HG03521 (cell line): ENCODE data around the gene RALA.
A peak's percentile ranks its signal among the peaks of the same experiment; 100 is the strongest.

Experiments used
- ATAC-seq: cut with Tn5 transposase; IDR thresholded peaks from one replicate; pipeline ENCODE4 v1.9.1; 2021; ENCODE audit warnings: mild to moderate bottlenecking, moderate library complexity; ENCODE audit not compliant: unreplicated experiment

The RALA gene, protein sequence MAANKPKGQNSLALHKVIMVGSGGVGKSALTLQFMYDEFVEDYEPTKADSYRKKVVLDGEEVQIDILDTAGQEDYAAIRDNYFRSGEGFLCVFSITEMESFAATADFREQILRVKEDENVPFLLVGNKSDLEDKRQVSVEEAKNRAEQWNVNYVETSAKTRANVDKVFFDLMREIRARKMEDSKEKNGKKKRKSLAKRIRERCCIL

DNA sequence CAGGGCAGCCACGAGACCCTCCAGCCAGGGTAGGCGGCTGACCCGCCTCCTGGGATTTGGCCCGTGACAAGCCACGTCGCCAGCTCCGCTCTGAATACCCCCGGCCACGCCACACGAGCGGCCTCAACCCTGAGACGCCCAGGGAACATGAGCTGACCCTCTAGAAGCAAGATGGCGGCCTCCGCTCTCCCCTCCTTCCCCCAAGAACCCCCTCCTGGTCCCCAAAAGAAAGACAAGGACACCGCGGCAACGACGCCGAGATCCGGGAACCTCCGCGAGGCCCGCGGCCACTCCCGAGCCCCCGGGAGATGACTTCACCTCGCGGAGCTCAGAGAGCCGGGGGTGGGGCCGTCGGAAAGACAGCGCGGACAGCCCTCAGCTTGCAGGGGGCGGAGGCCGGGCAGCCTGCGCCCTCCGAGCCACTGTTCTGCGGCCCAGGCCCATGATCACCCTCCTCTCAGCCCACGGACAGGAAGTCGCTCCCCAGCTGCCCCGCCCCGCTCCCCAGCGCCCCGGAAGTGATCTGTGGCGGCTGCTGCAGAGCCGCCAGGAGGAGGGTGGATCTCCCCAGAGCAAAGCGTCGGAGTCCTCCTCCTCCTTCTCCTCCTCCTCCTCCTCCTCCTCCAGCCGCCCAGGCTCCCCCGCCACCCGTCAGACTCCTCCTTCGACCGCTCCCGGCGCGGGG, at the start of gene RALA:
Gene RALA, plus strand, starts transcription at position 526 of the 685 bp plus-strand sequence. CDS start 63,096 bp downstream, outside the sequence.
- peak; percentile 95 for ATAC-seq

DNA sequence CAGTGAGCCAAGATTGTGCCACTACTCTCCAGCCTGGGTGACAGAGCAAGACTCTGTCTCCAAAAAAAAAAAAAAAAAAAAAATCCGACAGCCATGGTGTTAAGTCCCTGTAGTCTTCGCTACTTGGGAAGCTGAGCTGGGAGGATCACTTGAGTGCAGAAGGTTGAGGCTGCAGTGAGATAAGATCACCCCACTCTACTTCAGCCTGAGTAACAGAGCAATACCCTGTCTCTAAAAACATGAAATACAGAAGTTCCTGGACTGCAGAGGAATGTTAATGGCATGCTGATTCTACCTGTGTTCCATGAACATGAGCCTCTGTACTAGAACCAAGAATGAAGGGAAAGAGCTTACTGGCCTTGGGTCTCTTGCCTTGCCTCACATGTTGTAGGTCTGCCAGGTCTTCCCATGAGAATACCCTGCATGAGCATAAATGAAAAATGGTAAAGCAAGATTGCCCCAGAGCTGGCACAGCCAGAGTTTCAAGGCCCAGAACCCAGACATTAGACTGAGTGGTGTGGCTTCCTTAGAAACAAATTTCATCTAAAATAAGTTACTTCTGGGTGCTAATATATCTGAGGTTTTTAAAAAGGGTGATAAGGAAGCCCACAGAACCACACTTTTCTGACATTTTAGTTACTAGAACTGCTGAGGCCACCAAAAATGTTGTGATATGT, 48.6 kb upstream of the RALA start:
- ATAC-seq, result no peak

DNA sequence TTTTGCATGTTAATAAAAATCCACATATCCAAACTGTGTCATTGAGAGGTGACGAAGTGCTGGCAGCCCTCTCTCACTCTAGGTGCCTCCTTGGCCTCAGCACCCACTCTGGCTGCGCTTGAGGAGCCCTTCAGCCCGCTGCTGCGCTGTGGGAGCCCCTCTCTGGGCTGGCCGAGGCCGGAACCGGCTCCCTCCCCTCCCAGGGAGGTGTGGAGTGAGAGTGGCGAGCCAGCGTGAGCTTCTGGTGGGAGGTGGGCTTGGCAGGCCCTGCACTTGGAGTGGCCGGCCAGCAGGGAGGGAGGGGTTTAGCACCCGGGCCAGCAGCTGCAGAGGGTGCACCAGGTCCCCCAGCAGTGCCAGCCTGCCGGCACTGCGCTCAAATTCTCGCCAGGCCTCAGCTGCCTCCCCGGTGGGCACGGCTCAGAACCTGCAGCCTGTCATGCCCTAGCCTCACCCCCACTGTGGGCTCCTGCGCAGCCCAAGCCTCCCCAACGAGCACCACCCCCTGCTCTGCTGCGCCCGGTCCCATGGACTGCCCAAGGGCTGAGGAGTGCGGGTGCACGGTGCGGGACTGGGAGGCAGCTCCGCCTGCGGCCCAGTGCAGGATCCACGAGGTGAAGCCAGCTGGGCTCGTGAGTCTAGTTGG, 46.0 kb upstream of the RALA start:
- ATAC-seq, result no peak

DNA sequence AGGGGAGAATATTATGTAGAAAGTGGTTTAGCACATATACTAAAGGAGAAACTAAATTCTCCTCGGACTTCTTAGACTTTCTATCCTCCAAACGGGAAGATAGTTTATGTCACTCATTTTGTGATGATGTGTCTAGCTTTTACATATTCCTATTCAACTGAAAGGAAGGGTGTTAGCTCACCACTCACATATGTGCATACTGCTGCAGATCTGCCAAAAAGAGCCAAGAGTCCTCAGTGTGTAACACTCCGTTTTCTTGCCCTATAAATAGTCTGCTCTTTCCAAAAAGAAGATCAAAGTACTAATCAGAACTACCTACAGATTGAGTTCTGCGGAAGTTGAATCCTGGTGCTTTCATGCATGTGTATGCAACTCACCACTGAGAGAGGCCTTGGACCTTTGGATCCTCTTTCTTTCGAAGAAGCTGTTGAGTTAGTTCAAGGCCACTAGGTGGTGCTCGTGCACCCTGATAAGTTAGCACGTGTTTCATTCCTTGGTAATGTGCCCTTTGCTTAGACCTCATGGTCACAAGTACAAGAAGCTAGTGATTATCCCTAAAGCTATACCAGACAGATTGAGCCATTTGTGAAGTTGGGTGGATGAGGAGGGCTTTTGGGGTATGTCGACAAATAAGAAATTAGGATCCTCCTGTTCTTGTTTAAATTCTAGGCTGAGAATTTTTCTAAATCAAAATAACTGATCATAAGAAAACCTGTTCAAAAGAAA, 43.1 kb upstream of the RALA start:
- ATAC-seq, result peak; percentile 88

DNA sequence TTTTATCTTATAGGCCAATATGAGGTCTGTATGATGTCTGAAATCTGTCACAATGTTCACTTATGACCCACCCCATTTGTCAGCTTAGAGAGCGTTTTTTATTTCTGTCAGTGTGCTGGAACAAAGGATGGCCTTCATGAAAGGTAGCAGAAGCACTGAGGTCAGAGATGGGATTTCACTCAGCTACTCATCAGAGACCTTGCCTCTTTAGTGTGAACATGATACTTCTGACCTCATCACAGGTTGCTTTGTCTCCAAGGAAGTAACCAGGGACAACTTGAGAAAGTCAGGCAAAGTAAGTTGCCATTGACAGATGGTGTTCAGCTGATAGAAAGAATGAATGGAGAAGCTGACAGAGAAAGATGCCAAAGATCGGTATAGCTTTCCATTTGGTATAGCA, 40.8 kb upstream of the RALA start:
- ATAC-seq, result no peak

DNA sequence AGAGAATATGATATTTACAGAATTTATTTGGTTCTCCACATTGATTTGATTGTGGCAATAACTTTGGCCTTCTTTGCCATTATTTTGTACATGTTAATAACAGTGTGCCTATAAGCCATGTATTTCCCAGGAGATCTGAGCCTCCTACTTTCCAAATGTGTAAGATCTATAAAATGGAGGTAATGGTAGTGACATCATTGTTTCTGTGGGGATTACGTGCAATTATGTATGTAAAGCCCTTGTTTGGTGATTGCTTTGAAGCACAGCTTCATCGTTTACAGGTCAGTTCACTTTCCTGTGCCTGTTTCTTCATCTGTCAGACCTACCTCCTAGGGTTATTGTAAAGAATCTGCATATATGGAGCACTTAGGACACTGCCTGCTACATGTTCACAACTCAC, 39.8 kb upstream of the RALA start:
- ATAC-seq, result no peak

DNA sequence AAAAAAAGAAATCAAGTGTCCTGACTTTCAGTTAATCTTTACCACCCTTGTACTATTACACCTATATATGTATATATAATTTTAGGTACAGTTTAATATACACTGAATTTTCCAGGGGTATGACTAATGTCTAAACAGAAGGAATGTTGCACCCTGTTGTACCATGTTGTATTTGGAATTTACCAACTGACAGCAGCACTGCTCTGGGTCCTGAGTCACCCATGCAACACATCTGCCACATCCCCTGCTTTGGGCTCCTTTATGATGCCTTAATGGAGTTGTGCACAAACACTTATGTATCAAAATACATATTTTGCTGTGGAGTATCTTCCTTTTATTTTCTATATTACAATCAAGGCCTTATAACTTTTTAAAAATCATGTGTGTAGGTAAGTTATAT, 36.0 kb upstream of the RALA start:
- ATAC-seq, result no peak

DNA sequence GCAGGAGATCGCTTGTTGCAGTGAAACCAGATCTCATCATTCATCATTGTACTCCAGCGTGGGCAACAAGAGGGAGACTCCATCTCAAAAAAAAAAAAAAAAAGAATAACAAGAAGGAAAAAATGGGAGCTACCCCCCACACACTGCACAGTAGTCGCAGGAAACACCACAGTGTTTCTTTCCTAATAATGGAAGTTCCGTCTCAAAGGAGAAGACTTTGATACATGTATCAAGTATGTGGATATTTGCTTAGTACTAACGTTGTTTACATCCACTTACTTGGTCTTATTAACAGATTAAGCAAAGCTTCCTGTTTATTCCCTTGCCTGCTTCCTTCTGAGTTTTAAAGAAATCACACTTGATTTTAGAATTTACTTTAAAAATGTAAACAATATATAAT, 35.0 kb upstream of the RALA start:
- no peak for ATAC-seq

DNA sequence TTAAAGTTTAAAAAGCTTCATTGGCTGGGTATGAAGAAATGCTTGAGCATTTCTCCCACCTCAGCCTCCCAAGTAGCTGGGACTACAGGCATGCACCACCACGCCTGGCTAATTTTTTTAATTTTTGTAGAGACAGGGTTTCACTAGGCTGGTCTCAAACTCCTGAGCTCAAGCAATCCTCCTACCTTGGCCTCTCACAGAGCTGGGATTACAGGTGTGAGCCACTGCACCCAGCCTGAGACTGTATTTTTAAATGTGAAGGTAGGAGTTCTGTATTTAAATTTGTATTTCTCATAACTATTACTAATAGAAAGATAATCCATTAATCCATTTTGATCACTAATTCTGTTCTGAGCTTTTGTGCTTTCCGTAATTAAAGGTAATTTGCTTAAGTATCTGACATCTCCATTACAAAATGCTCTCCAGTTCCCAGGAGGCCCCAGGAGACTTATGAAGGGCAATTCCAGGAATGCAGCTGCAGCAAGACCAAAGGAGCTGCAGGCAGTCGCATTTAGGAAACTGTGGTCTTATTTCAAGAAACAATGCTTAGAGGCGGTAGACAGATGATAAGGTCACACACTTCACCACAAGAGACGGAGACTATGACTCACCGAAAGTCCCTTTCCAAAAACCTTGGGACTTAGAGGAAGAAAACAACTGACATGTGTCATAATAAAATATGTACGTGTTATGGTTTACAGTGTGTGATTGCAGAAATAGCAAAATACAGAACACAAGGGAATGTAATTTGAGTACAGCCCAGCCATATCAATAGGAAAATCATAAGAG, 33.9 kb upstream of the RALA start:
- ATAC-seq, result peak; percentile 85

DNA sequence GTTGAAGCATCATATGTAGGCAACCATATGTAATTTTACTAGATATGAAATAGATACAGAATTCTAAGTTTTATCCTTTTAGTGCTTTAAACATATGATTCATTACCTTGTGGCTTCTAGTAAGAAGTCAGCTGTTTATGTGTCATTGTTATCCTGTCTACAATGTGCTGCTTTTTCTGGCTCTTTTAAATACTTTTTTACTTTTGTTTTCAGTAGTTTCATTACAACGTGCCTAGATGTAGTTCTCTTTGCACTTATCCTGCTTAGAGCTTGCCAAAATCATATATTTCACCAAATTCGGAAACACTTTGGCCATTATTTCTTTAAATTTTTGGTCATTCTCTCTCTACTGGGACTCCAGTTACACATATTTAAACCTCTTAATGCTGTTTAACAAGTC, 30.8 kb upstream of the RALA start:
- no peak for ATAC-seq

DNA sequence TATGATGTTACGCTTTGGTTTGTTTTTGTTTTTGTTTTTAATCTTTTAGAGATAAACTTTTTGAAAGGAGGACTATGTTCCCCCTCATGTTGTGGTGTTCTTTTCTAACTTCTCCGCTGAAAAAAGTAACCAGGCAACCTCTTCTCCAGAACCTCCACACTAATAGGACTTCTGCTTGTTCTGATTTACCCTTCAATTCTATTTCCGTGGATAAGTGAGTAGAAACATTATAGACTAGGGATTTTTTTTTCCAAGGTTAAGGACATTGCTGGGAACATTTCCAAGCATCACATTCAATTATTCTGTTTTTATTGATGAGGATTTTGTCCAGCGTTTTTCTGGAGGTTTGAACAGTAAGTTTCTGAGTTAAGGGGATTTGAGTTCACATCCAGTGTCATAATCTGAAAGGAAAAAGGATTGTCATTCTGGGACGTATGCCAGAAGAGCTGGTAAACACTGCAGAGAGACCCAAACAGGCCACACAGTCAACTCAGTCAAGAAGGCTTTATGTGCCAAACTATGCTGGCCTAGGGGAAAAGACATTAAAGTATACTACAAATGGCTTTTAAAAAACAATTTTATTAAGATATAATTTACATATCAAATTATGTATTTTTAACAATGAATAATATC, 28.3 kb upstream of the RALA start:
- ATAC-seq, result no peak

DNA sequence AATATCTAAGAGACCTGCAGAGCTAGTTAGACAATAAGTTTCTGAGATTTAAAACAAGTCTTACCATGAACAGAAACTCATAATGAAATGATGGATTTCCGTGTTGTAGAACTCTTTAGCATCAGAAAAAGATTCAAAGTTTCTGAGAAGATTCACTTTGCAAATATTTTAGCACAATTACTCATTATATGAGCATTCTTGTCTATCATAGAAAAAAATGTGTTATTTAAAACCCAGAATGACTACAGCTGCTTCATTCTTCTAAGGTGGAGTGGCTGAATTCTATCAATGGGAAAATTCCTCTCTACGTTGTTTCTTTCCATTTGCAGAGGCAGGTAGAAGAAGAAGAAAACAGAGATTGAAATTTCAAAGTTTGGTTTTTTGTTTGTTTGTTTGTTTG, 21.0 kb upstream of the RALA start:
- ATAC-seq, result no peak

DNA sequence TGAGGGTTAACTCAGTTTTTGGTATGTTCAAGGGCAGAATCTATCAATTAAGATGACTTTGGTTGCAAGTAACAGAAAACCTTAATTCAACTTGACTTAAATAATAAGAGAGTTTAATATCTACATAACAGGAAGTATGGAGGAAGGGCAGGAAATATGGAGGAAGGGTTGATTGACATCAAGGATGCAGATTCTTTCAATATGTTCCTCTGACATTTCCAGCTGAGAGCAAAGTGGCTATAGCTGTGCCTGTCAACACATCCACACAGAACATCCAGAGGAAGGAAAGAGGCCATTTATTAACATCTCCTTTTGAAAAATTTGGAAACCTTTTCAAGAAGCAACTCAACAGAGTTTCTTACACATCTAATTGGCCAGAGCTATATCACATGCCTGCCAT, 19.4 kb upstream of the RALA start:
- no peak for ATAC-seq

DNA sequence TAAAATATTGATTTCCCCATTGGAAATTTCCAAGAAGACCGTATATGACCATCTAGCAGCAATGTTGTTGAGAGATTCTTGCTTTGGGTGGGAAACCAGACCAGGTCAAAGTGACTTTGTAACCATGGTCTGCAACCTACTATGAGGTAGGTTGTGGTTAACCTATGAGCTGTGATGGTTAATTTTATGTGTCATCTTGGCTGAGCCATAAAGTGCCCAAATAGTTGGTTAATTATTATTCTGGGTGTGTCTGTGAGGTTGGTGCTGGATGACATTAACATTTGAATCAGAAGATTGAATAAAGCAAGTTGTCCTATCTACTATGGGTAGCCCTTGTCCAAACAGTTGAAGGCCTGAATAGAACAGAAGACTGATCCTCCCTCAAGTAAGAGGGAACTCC, 18.3 kb upstream of the RALA start:
- ATAC-seq, result no peak

DNA sequence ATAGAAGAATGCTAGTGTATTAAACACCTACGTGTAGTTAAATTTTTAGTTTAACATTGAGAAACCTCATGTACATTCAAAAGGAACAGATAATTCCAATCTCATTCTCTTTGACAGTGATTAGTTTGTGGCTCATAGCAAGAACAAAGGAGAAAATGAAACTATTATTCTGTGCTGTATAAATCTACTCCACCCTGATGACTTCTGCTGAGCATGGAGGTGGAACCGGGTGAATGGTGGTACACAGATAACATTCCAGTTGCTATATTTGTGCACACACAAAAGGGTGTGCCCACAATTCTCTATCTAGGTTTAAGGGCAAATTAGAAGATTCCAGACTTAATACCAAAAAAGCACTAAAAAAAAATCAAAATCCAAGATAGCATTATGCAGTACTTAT, 17.0 kb upstream of the RALA start:
- ATAC-seq, result no peak

DNA sequence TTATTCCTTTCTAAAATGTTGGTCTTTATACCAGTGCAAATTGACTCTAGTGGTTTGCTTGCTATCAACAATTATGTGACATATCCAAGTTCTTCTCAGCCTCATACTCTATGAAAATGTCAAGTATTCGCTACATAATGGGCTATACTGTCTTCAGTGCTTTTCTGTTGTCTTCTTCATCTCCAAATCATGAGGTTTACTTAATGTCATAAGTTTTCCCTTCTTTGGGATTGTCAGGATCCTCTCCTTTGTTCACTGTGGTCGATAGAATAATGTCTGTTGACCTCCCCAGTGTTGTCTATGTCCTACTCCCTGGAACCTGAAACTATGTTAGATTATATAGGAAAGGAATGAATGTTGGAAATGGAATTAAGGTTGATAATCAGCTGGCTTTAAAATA, 16.4 kb upstream of the RALA start:
- no peak for ATAC-seq

DNA sequence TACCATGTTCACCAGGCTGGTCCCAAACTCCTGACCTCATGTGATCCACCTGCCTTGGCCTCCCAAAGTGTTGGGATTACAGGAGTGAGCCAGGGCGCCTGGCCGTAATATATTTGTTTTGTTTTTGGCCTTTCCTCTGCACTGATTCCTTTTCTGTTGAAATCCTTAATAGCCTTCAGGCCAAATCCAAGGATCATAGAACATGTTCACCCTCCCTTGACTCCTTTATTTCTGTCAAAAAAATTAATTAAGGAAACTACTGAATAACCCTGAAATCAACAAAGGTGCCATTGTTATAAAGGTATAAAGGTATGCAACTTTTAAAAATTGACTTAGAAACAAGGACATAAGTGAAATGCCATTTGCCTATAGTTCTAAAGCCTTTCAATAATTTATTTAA, 15.5 kb upstream of the RALA start:
- ATAC-seq, result no peak

DNA sequence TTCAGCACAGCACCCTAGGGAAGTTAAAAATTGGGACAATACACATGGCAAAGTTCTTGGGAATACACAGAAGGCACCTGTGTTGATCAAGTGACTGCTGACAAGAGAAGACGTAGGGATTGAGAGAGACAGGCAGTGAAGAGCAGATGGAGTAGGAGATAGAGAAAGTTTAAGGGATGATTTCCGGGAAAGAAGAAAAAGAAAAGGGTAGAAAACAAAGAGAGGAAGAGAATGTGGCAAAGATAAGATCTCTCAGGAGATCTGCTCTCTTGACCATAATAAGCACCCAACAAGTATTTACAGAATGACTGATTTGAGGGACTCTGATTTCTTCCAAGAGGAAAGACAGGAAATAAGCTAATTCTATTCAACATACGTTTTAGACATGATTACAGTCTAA, 15.1 kb upstream of the RALA start:
- ATAC-seq, result no peak

DNA sequence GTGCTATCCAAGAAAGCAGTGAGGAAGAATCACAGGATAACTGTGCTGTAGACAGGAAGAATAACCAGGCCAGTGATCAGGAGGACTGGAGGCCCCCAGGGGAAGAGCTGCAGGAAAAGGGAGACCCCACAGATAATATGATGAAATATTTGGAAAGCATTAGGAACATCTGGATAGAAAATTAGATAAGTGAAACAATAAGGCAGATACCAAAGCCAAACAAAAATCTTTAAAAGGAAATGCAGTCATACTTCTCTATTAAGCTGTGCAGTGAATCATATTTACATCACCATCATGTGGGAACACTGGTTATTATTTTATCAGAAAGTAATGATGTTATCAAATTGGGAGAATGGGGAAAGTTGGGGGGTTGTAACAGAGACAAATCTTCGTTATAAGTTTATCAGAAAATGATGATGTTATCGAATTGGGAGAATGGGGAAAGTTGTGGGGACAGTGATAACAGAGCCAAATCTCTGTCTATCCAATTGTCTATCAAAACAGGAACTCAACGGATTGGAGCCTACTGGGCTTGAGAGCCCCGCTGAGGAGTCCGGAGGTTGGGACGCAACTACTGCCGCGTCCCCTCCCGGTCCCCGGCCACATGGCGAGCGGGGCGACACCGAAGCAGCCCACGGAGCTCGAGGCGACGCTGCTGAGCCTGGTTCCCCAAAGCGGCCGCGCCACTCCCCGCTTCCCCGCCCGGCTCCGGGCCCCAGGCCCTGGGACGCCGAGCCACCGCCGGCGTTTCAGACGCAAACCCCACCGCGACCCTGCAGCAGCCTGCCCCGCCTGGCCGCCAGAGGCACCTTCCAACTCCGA, 14.0 kb upstream of the RALA start:
- ATAC-seq, result no peak
